ENCODE measurements around the gene ZNF474.

GRCh38 chr5:122200865-122201264 lies 71.5 kb downstream of the ZNF474 start:
- TF ChIP-seq BCL11A (tag by site-specific recombination; IDR thresholded peaks at IDR 0.05; ENCODE audit: low read depth): no peak
- no peak for TF ChIP-seq ZBTB1 (tag by site-specific recombination; IDR thresholded peaks at IDR 0.05)
- TF ChIP-seq, protein P1, sequence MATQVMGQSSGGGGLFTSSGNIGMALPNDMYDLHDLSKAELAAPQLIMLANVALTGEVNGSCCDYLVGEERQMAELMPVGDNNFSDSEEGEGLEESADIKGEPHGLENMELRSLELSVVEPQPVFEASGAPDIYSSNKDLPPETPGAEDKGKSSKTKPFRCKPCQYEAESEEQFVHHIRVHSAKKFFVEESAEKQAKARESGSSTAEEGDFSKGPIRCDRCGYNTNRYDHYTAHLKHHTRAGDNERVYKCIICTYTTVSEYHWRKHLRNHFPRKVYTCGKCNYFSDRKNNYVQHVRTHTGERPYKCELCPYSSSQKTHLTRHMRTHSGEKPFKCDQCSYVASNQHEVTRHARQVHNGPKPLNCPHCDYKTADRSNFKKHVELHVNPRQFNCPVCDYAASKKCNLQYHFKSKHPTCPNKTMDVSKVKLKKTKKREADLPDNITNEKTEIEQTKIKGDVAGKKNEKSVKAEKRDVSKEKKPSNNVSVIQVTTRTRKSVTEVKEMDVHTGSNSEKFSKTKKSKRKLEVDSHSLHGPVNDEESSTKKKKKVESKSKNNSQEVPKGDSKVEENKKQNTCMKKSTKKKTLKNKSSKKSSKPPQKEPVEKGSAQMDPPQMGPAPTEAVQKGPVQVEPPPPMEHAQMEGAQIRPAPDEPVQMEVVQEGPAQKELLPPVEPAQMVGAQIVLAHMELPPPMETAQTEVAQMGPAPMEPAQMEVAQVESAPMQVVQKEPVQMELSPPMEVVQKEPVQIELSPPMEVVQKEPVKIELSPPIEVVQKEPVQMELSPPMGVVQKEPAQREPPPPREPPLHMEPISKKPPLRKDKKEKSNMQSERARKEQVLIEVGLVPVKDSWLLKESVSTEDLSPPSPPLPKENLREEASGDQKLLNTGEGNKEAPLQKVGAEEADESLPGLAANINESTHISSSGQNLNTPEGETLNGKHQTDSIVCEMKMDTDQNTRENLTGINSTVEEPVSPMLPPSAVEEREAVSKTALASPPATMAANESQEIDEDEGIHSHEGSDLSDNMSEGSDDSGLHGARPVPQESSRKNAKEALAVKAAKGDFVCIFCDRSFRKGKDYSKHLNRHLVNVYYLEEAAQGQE (tag by site-specific recombination; IDR thresholded peaks at IDR 0.05): no peak
- no peak for TF ChIP-seq ZNF670 (tag by site-specific recombination; IDR thresholded peaks at IDR 0.05; ENCODE audit: low read depth)
- TF ChIP-seq KLF10 (tag by site-specific recombination; IDR thresholded peaks at IDR 0.05): no peak
- no peak for TF ChIP-seq ZNF211 (tag by site-specific recombination; IDR thresholded peaks at IDR 0.05; ENCODE audit: low read depth)
- no peak for TF ChIP-seq CTCF (tag by site-specific recombination; IDR thresholded peaks at IDR 0.05)
- TF ChIP-seq, protein P2, sequence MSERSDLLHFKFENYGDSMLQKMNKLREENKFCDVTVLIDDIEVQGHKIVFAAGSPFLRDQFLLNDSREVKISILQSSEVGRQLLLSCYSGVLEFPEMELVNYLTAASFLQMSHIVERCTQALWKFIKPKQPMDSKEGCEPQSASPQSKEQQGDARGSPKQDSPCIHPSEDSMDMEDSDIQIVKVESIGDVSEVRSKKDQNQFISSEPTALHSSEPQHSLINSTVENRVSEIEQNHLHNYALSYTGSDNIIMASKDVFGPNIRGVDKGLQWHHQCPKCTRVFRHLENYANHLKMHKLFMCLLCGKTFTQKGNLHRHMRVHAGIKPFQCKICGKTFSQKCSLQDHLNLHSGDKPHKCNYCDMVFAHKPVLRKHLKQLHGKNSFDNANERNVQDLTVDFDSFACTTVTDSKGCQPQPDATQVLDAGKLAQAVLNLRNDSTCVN (tag by site-specific recombination; optimal IDR thresholded peaks at IDR 0.05): no peak

Measured in HEK293 (cell line).